Prostate gland (tissue), 2 donors: ENCODE measurements around the gene TRAT1.

Source experiments
- CTCF ChIP-seq, 4 experiments: fragments of 200-600 bp in 2 of 4; fragments of 450-650 bp in 2 of 4; sonication (generic) in 2 of 4; IDR thresholded peaks; 1 replicate in 3 of 4; 2 replicates in 1 of 4; pipeline ENCODE4 v1.5.1; 2016 to 2019; ENCODE audit warnings: antibody characterized with exemption in 4 of 4, mild to moderate bottlenecking in 2 of 4, moderate library complexity in 2 of 4
- POLR2AphosphoS5 ChIP-seq: sonication (generic); formaldehyde crosslinking; IDR thresholded peaks from one replicate; pipeline ENCODE4 v1.6.1; 2017; ENCODE audit warnings: antibody characterized with exemption

- TF ChIP-seq CTCF (IDR thresholded peaks at IDR 0.05) (no peak), POLR2AphosphoS5 (no peak)
Measured at GRCh38 chr3:108887777-108888176, 65.2 kb downstream of the TRAT1 start.
